K562 (cell line): Measurements from ENCODE around the gene AP1M2. TPM values are rescaled to one million over a fixed set of nuclear protein-coding genes. Genes with fewer than 3 reads are reported as not detected.

Experiments
- ETV5 ChIP-seq: sonication (generic); formaldehyde crosslinking; IDR thresholded peaks from 2 replicates; pipeline ENCODE4 v1.4.0; 2020; ENCODE audit warnings: low read depth, mild to moderate bottlenecking, missing genetic modification reagents
- JUND ChIP-seq, 2 experiments: IDR thresholded peaks; 2 replicates in 1 of 2; 3 replicates in 1 of 2; pipeline ENCODE4 v1.6.1; 2011; ENCODE audit warnings: borderline replicate concordance in 2 of 2, low read depth in 2 of 2, low read length in 2 of 2, improper control_type of control experiment in 1 of 2, missing biosample characterization in 1 of 2, missing genetic modification characterization in 1 of 2, missing genetic modification reagents in 1 of 2
- KAT8 ChIP-seq: fragments of 450-650 bp; IDR thresholded peaks from 2 replicates; pipeline ENCODE4 v1.6.1; 2016; ENCODE audit warnings: low read depth, mild to moderate bottlenecking
- NR2C2 ChIP-seq, 2 experiments: fragments of 200-800 bp in 1 of 2; sonication (Bioruptor generic) in 1 of 2; sonication (generic) in 1 of 2; formaldehyde crosslinking in 1 of 2; IDR thresholded peaks; 2 replicates each; pipeline versions ENCODE4 v1.6.1 to v1.8.0; 2016 to 2022; ENCODE audit warnings: mild to moderate bottlenecking in 1 of 2, missing compliant biosample characterization in 1 of 2, missing genetic modification characterization in 1 of 2, missing genetic modification reagents in 1 of 2
- PHB ChIP-seq: fragments of 250-450 bp; sonication (Bioruptor Pico); IDR thresholded peaks from 2 replicates; pipeline ENCODE4 v1.5.0; 2021
- PREB ChIP-seq: sonication (generic); formaldehyde crosslinking; IDR thresholded peaks from 2 replicates; pipeline ENCODE4 v1.8.1; 2023; ENCODE audit warnings: mild to moderate bottlenecking, missing genetic modification reagents
- SIN3A ChIP-seq, 2 experiments: fragments of 150-350 bp in 1 of 2; IDR thresholded peaks; 2 replicates each; pipeline ENCODE4 v1.6.1; 2011 to 2016; ENCODE audit warnings: borderline replicate concordance in 2 of 2, low read depth in 2 of 2, low read length in 2 of 2, mild to moderate bottlenecking in 2 of 2, moderate library complexity in 2 of 2; ENCODE audit not compliant: control insufficient read depth in 1 of 2
- SMAD2 ChIP-seq: fragments of 150-350 bp; IDR thresholded peaks from 2 replicates; pipeline ENCODE4 v1.6.1; 2014; ENCODE audit warnings: low read depth, mild to moderate bottlenecking, low read length
- SMARCC2 ChIP-seq: fragments of 450-650 bp; IDR thresholded peaks from 2 replicates; pipeline ENCODE4 v1.6.1; 2017; ENCODE audit warnings: antibody characterized with exemption, moderate library complexity, mild to moderate bottlenecking, low read depth
- ZBTB1 ChIP-seq: sonication (generic); formaldehyde crosslinking; IDR thresholded peaks from 2 replicates; pipeline ENCODE4 v1.8.1; 2023; ENCODE audit warnings: missing genetic modification reagents, low read depth, mild to moderate bottlenecking, borderline replicate concordance
- ZBTB2 ChIP-seq: fragments of 450-650 bp; IDR thresholded peaks from 2 replicates; pipeline ENCODE4 v1.6.1; 2016; ENCODE audit warnings: antibody characterized with exemption
- ZC3H11A ChIP-seq: IDR thresholded peaks from 2 replicates; pipeline ENCODE4 v1.6.1; 2012; ENCODE audit warnings: low read depth, low read length, improper control_type of control experiment
- ZNF609 ChIP-seq: sonication (generic); formaldehyde crosslinking; IDR thresholded peaks from 2 replicates; pipeline ENCODE4 v1.8.1; 2023; ENCODE audit warnings: missing genetic modification reagents, mild to moderate bottlenecking, borderline replicate concordance
- polyA plus RNA-seq, 8 experiments: library from polyadenylated mRNA; depleted of rRNA in 4 of 8; stranded (reverse) in 5 of 8; unstranded in 3 of 8; fragments of >200 nt; fragmentation: Nextera tagmentation in 2 of 8; fragmentation: Illumina TruSeq in 1 of 8; extraction: Ambion mirVana in 2 of 8; extraction: Trizol in 1 of 8; gene quantifications; 2 replicates each; pipeline versions ENCODE4 v1.2.1 to v1.2.3, GENCODE V29; 2011 to 2014; ENCODE audit warnings: inconsistent platforms in 1 of 8, missing spikeins in 1 of 8
- total RNA-seq, 7 experiments: library from RNA; depleted of rRNA in 6 of 7; stranded (reverse); fragments of >200 nt in 6 of 7; fragmentation: Illumina TruSeq in 2 of 7; extraction: Trizol in 2 of 7; gene quantifications; 2 replicates each; pipeline versions ENCODE4 v1.2.1 to v1.2.3, GENCODE V29; 2011 to 2021; ENCODE audit warnings: low replicate concordance in 1 of 7
- TF ChIP-seq, protein P1 (sequence below): sonication (generic); formaldehyde crosslinking; IDR thresholded peaks from 2 replicates; pipeline ENCODE4 v1.8.0; 2022; ENCODE audit warnings: mild to moderate bottlenecking, missing genetic modification reagents

The AP1M2 gene
- total and polyA plus RNA-seq, 9 of the 15 experiments (the other 6 are each of a cell fraction or from before 2014, with no cell fraction given) = 0.33 to 1.4 (median 0.89) TPM; not detected in 1

- TF ChIP-seq ZBTB2 (no peak), ETV5 (CRISPR knock-in tag) (no peak), ZNF609 (no peak), PREB (no peak), ZBTB1 (no peak), PHB (no peak), SMARCC2 (no peak; the same call in 1 of the 2 replicates), SIN3A (IDR thresholded peaks at IDR 0.05; ENCODE audit: borderline replicate concordance in 2 of 2, control insufficient read depth in 1 of 2, low read depth in 2 of 2, low read length in 2 of 2) (peak; percentile 26 to 64; a peak in 2 of 4 replicates), JUND (IDR thresholded peaks at IDR 0.05; ENCODE audit: borderline replicate concordance, low read depth, low read length) (no peak), JUND (tag; IDR thresholded peaks at IDR 0.05; ENCODE audit: borderline replicate concordance, low read depth, low read length) (no peak), SMAD2 (no peak), NR2C2 (CRISPR knock-in tag; IDR thresholded peaks at IDR 0.05) (no peak), NR2C2 (tag; IDR thresholded peaks at IDR 0.05) (no peak), ZC3H11A (no peak), KAT8 (no peak)
- TF ChIP-seq, protein P1, sequence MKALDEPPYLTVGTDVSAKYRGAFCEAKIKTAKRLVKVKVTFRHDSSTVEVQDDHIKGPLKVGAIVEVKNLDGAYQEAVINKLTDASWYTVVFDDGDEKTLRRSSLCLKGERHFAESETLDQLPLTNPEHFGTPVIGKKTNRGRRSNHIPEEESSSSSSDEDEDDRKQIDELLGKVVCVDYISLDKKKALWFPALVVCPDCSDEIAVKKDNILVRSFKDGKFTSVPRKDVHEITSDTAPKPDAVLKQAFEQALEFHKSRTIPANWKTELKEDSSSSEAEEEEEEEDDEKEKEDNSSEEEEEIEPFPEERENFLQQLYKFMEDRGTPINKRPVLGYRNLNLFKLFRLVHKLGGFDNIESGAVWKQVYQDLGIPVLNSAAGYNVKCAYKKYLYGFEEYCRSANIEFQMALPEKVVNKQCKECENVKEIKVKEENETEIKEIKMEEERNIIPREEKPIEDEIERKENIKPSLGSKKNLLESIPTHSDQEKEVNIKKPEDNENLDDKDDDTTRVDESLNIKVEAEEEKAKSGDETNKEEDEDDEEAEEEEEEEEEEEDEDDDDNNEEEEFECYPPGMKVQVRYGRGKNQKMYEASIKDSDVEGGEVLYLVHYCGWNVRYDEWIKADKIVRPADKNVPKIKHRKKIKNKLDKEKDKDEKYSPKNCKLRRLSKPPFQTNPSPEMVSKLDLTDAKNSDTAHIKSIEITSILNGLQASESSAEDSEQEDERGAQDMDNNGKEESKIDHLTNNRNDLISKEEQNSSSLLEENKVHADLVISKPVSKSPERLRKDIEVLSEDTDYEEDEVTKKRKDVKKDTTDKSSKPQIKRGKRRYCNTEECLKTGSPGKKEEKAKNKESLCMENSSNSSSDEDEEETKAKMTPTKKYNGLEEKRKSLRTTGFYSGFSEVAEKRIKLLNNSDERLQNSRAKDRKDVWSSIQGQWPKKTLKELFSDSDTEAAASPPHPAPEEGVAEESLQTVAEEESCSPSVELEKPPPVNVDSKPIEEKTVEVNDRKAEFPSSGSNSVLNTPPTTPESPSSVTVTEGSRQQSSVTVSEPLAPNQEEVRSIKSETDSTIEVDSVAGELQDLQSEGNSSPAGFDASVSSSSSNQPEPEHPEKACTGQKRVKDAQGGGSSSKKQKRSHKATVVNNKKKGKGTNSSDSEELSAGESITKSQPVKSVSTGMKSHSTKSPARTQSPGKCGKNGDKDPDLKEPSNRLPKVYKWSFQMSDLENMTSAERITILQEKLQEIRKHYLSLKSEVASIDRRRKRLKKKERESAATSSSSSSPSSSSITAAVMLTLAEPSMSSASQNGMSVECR (CRISPR knock-in tag) = no peak
These were observed 22.0 kb downstream of the AP1M2 start (continued) for GRCh38 chr19:10565028-10565566.
